ENCODE data around the gene ACP4. TPM values are rescaled to one million over a fixed set of nuclear protein-coding genes. Genes with fewer than 3 reads are reported as not detected.

ACP4 gene
- total RNA-seq, 4 donors from 2014 or later = not detected

GRCh38 chr19:50790922-50791467 is 780 bp downstream of the ACP4 start:
- no peaks in the 10 kb centered on the region for H3K36me3 ChIP-seq
- intact Hi-C loops (cut with DNase I; ENCODE audit: low total_unique reads) = no loop called here
- TF ChIP-seq CTCF (IDR thresholded peaks at IDR 0.05 in 4 of 5, conservative IDR thresholded peaks at IDR 0.05 in 1 of 5) = no peak
- TF ChIP-seq POLR2A (IDR thresholded peaks at IDR 0.05) = no peak
- ATAC-seq = no peak
- in situ Hi-C loops (cut with MboI; ENCODE audit: low sequenced_read_pairs in 4 of 4) = loop anchor here in 3 of 4 donors (25.0 kb wide), 1 partner anchor 254 kb away; no protein-coding TSS in a partner anchor
- no peak for DNase-seq
- no peak overlapping the region for H3K4me3 ChIP-seq
- H3K9me3 ChIP-seq = no peaks in the 10 kb centered on the region
- H3K4me1 ChIP-seq = no peaks in the 10 kb centered on the region
- no peak overlapping the region for H3K27ac ChIP-seq
- peaks cover 0 to 3% (median 0%) of the 10 kb centered on the region in 3 donors for H3K27me3 ChIP-seq

GRCh38 chr19:50791594-50792271 is 1.5 kb downstream of the ACP4 start:
- no peak overlapping the region for H3K27ac ChIP-seq
- TF ChIP-seq CTCF (IDR thresholded peaks at IDR 0.05 in 4 of 5, conservative IDR thresholded peaks at IDR 0.05 in 1 of 5) = no peak
- no peak for TF ChIP-seq POLR2A (IDR thresholded peaks at IDR 0.05)
- H3K27me3 ChIP-seq = peaks cover 0 to 3% (median 0%) of the 10 kb centered on the region in 3 donors
- H3K4me3 ChIP-seq = no peak overlapping the region
- intact Hi-C loops (cut with DNase I; ENCODE audit: low total_unique reads) = no loop called here
- ATAC-seq (no peak), DNase-seq (no peak)
- H3K9me3 ChIP-seq = no peaks in the 10 kb centered on the region
- H3K36me3 ChIP-seq = no peaks in the 10 kb centered on the region
- in situ Hi-C loops (cut with MboI; ENCODE audit: low sequenced_read_pairs in 4 of 4) = loop anchor here in 3 of 4 donors (25.0 kb wide), 1 partner anchor 254 kb away; no protein-coding TSS in a partner anchor
- no peaks in the 10 kb centered on the region for H3K4me1 ChIP-seq

GRCh38 chr19:50792272-50793250 is 2.3 kb downstream of the ACP4 start:
- Histone ChIP-seq H3K27me3 (peaks cover 0 to 3% (median 0%) of the 10 kb centered on the region in 3 donors), H3K27ac (no peak overlapping the region), H3K4me1 (no peaks in the 10 kb centered on the region), H3K9me3 (no peaks in the 10 kb centered on the region), H3K4me3 (no peak overlapping the region), H3K36me3 (peaks cover 0 to 6% of the 10 kb centered on the region in 2 donors)
- in situ Hi-C loops (cut with MboI; ENCODE audit: low sequenced_read_pairs in 4 of 4) (loop anchor here in 3 of 4 donors (25.0 kb wide), 1 partner anchor 255 kb away; no protein-coding TSS in a partner anchor), intact Hi-C loops (cut with DNase I; ENCODE audit: low total_unique reads) (no loop called here)
- no peak for TF ChIP-seq POLR2A (IDR thresholded peaks at IDR 0.05)
- no peak for TF ChIP-seq CTCF (IDR thresholded peaks at IDR 0.05 in 4 of 5, conservative IDR thresholded peaks at IDR 0.05 in 1 of 5)
- ATAC-seq = no peak
- DNase-seq = no peak

GRCh38 chr19:50793558-50794065 is 3.4 kb downstream of the ACP4 start:
- intact Hi-C loops (cut with DNase I; ENCODE audit: low total_unique reads) (no loop called here), in situ Hi-C loops (cut with MboI; ENCODE audit: low sequenced_read_pairs in 4 of 4) (loop anchor here in 3 of 4 donors (25.0 kb wide), 1 partner anchor 256 kb away; no protein-coding TSS in a partner anchor)
- Histone ChIP-seq H3K36me3 (peaks cover 0 to 17% of the 10 kb centered on the region in 2 donors), H3K4me3 (no peak overlapping the region), H3K4me1 (no peaks in the 10 kb centered on the region), H3K27me3 (peaks cover 0 to 3% (median 0%) of the 10 kb centered on the region in 3 donors), H3K9me3 (no peaks in the 10 kb centered on the region), H3K27ac (no peak overlapping the region)
- DNase-seq = no peak
- ATAC-seq = no peak
- TF ChIP-seq POLR2A (IDR thresholded peaks at IDR 0.05) = no peak
- TF ChIP-seq CTCF (IDR thresholded peaks at IDR 0.05 in 4 of 5, conservative IDR thresholded peaks at IDR 0.05 in 1 of 5) = no peak
